IMR-90 (cell line): ENCODE measurements around the gene LIPI. TPM values are rescaled to one million over a fixed set of nuclear protein-coding genes. Genes with fewer than 3 reads are reported as not detected.

Experiments used
- ATAC-seq: fragments of 200-7000 bp; cut with Tn5 transposase; 2 replicates; pipeline ENCODE4 v1.9.1; 2020; ENCODE audit warnings: low read depth, mild to moderate bottlenecking, moderate library complexity
- BruUV-seq: library from RNA; stranded (reverse); fragments of 400-500 nt; replicated peaks from 2 replicates; lab custom pipeline; 2021; lab: Mats Ljungman, UMichigan
- CTCF ChIA-PET: fragments of 300-600 bp; formaldehyde crosslinking; extraction: SDS; loops from one replicate; lab custom pipeline; 2021; ENCODE audit warnings: antibody characterized with exemption; lab: Yijun Ruan, JAX
- POLR2A ChIA-PET: fragments of 300-600 bp; sonication (Branson Sonifier 250); formaldehyde crosslinking; loops from one replicate; lab custom pipeline; 2022; ENCODE audit warnings: antibody characterized with exemption; ENCODE audit not compliant: unreplicated experiment; lab: Charles Lee
- DNase-seq: peaks from one replicate; pipeline ENCODE4 v3.0.0; 2013
- H2AFZ ChIP-seq: replicated peaks from 2 replicates; pipeline ENCODE3; 2013; ENCODE audit warnings: low read length, mild to moderate bottlenecking; ENCODE audit not compliant: poor library complexity
- H2AK5ac ChIP-seq: 2 replicates; pipeline ENCODE4 v1.6.1; 2013; ENCODE audit warnings: low read depth, low read length, inconsistent platforms
- H2AK9ac ChIP-seq: replicated peaks from 2 replicates; pipeline ENCODE3; 2013; ENCODE audit warnings: mild to moderate bottlenecking, low read depth, low read length, moderate library complexity; ENCODE audit not compliant: poor library complexity
- H2BK120ac ChIP-seq: 2 replicates; pipeline ENCODE4 v1.6.1; 2013; ENCODE audit warnings: low read depth, low read length, inconsistent platforms
- H2BK15ac ChIP-seq: 3 replicates; pipeline ENCODE4 v1.6.1; 2013; ENCODE audit warnings: low read depth, low read length, inconsistent platforms
- H2BK20ac ChIP-seq: 2 replicates; pipeline ENCODE4 v1.6.1; 2013; ENCODE audit warnings: low read depth, mild to moderate bottlenecking, inconsistent platforms, low read length, moderate library complexity
- H2BK5ac ChIP-seq: 2 replicates; pipeline ENCODE4 v1.6.1; 2013; ENCODE audit warnings: mild to moderate bottlenecking, low read depth, low read length, inconsistent platforms; ENCODE audit not compliant: poor library complexity, severe bottlenecking
- H3K14ac ChIP-seq: replicated peaks from 2 replicates; pipeline ENCODE4 v1.6.1; 2013; ENCODE audit warnings: low read depth, low read length, inconsistent platforms
- H3K18ac ChIP-seq: 2 replicates; pipeline ENCODE4 v1.6.1; 2013; ENCODE audit warnings: low read depth, low read length, control low read depth
- H3K23ac ChIP-seq: 2 replicates; pipeline ENCODE4 v1.6.1; 2013; ENCODE audit warnings: low read depth, low read length, inconsistent platforms
- H3K27ac ChIP-seq: 2 replicates; pipeline ENCODE4 v1.5.1; 2013; ENCODE audit warnings: mild to moderate bottlenecking, control low read depth, low read length; ENCODE audit not compliant: insufficient read depth
- H3K27me3 ChIP-seq: 2 replicates; pipeline ENCODE4 v1.6.1; 2013; ENCODE audit warnings: low read length; ENCODE audit not compliant: control insufficient read depth, insufficient read depth
- H3K36me3 ChIP-seq: 2 replicates; pipeline ENCODE4 v1.6.1; 2013; ENCODE audit warnings: low read length, mixed read lengths; ENCODE audit not compliant: control insufficient read depth, insufficient read depth
- H3K4ac ChIP-seq: 2 replicates; pipeline ENCODE4 v1.6.1; 2013; ENCODE audit warnings: low read depth, low read length, inconsistent platforms
- H3K4me1 ChIP-seq: 2 replicates; pipeline ENCODE4 v1.6.1; 2013; ENCODE audit warnings: low read length, mixed read lengths; ENCODE audit not compliant: control insufficient read depth, insufficient read depth
- H3K4me2 ChIP-seq: 2 replicates; pipeline ENCODE4 v1.6.1; 2013; ENCODE audit warnings: low read depth, mild to moderate bottlenecking, control low read depth, low read length, moderate library complexity
- H3K4me3 ChIP-seq: 2 replicates; pipeline ENCODE4 v1.5.1; 2013; ENCODE audit warnings: low read depth, mild to moderate bottlenecking, control low read depth, low read length, moderate library complexity; ENCODE audit not compliant: insufficient read depth
- H3K56ac ChIP-seq: 2 replicates; pipeline ENCODE4 v1.6.1; 2013; ENCODE audit warnings: low read length, inconsistent platforms; ENCODE audit not compliant: insufficient read depth; ENCODE audit errors: extremely low read depth
- H3K79me1 ChIP-seq, 2 experiments: 2 replicates each; pipeline ENCODE4 v1.6.1; 2013; ENCODE audit warnings: low read length in 2 of 2, inconsistent platforms in 1 of 2, low read depth in 1 of 2
- H3K9ac ChIP-seq: 2 replicates; pipeline ENCODE4 v1.6.1; 2013; ENCODE audit warnings: low read depth, low read length, control low read depth
- H3K9me1 ChIP-seq: 2 replicates; pipeline ENCODE4 v1.6.1; 2013; ENCODE audit warnings: low read length, inconsistent platforms; ENCODE audit not compliant: insufficient read depth
- H3K9me3 ChIP-seq: 2 replicates; pipeline ENCODE4 v1.6.1; 2013; ENCODE audit warnings: low read length; ENCODE audit not compliant: control insufficient read depth, insufficient read depth
- H4K20me1 ChIP-seq: 2 replicates; pipeline ENCODE4 v1.6.1; 2013; ENCODE audit warnings: low read length, inconsistent platforms; ENCODE audit not compliant: insufficient read depth
- H4K5ac ChIP-seq: 2 replicates; pipeline ENCODE4 v1.6.1; 2013; ENCODE audit warnings: mild to moderate bottlenecking, low read depth, low read length, control low read depth
- H4K8ac ChIP-seq, 2 experiments: 2 replicates each; pipeline ENCODE4 v1.6.1; 2013; ENCODE audit warnings: low read depth in 2 of 2, low read length in 2 of 2, control low read depth in 1 of 2, inconsistent platforms in 1 of 2
- H4K91ac ChIP-seq: 2 replicates; pipeline ENCODE4 v1.6.1; 2013; ENCODE audit warnings: low read depth, low read length, inconsistent platforms; ENCODE audit not compliant: insufficient read depth
- CEBPB ChIP-seq: IDR thresholded peaks from 2 replicates; pipeline ENCODE4 v1.6.1; 2012; ENCODE audit warnings: low read depth, low read length, improper control_type of control experiment
- CHD1 ChIP-seq: IDR thresholded peaks from 2 replicates; pipeline ENCODE4 v1.6.1; 2012; ENCODE audit warnings: low read depth, low read length, improper control_type of control experiment
- NFE2L2 ChIP-seq: fragments of 150-350 bp; IDR thresholded peaks from 2 replicates; pipeline ENCODE4 v1.6.1; 2016; ENCODE audit warnings: low read depth, mild to moderate bottlenecking, low read length
- POLR2A ChIP-seq: IDR thresholded peaks from 2 replicates; pipeline ENCODE4 v1.6.1; 2012; ENCODE audit warnings: mild to moderate bottlenecking, low read depth, low read length
- RCOR1 ChIP-seq: IDR thresholded peaks from 2 replicates; pipeline ENCODE4 v1.6.1; 2012; ENCODE audit warnings: mild to moderate bottlenecking, low read length, improper control_type of control experiment; ENCODE audit not compliant: insufficient replicate concordance
- WGBS, 2 experiments: methylation state at CpG; one replicate each; pipeline versions ENCODE4 v1.1.5 to v1.1.7; 2013; ENCODE audit warnings: missing lambda C conversion rate in 2 of 2; ENCODE audit not compliant: insufficient read length in 1 of 2; ENCODE audit errors: extremely low coverage in 2 of 2; 5-methylcytosine and 5-hydroxymethylcytosine counted together
- dilution Hi-C: fragments of 300-500 bp; cut with HindIII; formaldehyde crosslinking; loops from one replicate; pipeline ENCODE4 v1.14.3; 2018; ENCODE audit warnings: low sequenced_read_pairs; ENCODE audit not compliant: unreplicated experiment
- in situ Hi-C: fragments of 300-500 bp; cut with MboI; formaldehyde crosslinking; loops from 3 replicates; pipeline ENCODE4 v1.14.3; 2019; ENCODE audit warnings: low sequenced_read_pairs, inconsistent platforms, mixed read lengths
- intact Hi-C: fragments of 100-400 bp; cut with micrococcal nuclease; formaldehyde crosslinking; loops from 2 replicates; pipeline ENCODE4 v1.10.0; 2022
- polyA plus RNA-seq, 3 experiments: library from polyadenylated mRNA; depleted of rRNA; stranded (reverse); fragments of >200 nt; gene quantifications; 2 replicates each; pipeline ENCODE4 v1.2.3, GENCODE V29; 2012; ENCODE audit warnings: low replicate concordance in 1 of 3
- total RNA-seq: library from RNA; depleted of rRNA; stranded (reverse); fragments of >200 nt; gene quantifications from 2 replicates; pipeline ENCODE4 v1.2.3, GENCODE V29; 2012
- TF ChIP-seq, protein P1 (sequence below): fragments of 150-350 bp; IDR thresholded peaks from 2 replicates; pipeline ENCODE4 v1.6.1; 2016; ENCODE audit warnings: low read depth, mild to moderate bottlenecking, low read length, moderate library complexity, borderline replicate concordance

LIPI gene
- total and polyA plus RNA-seq, 2 of the 4 experiments (the other 2 are of a cell fraction) = not detected

- intact Hi-C loops = no loop called here
- Histone ChIP-seq H2BK20ac (no peak overlapping the region), H3K4me2 (no peak overlapping the region), H3K79me1 (no peaks in the 10 kb centered on the region), H2BK15ac (no peak overlapping the region), H2AK5ac (no peak overlapping the region), H3K27me3 (no peaks in the 10 kb centered on the region), H3K14ac (no peak overlapping the region), H3K36me3 (no peaks in the 10 kb centered on the region), H3K4me3 (no peak overlapping the region), H4K20me1 (no peaks in the 10 kb centered on the region), H2BK5ac (no peak overlapping the region), H3K4me1 (no peaks in the 10 kb centered on the region), H4K5ac (no peak overlapping the region), H4K91ac (no peak overlapping the region), H3K4ac (no peak overlapping the region), H2BK120ac (no peak overlapping the region), H4K8ac (no peak overlapping the region), H2AFZ (no peak overlapping the region), H3K27ac (no peak overlapping the region), H3K9ac (no peak overlapping the region), H3K56ac (no peak overlapping the region), H3K18ac (no peak overlapping the region), H3K9me3 (peaks cover 14% of the 10 kb centered on the region; the same call in 1 of the 2 replicates), H3K9me1 (no peaks in the 10 kb centered on the region), H2AK9ac (no peak overlapping the region), H3K23ac (no peak overlapping the region)
- ATAC-seq (no peak), DNase-seq (no peak)
- CTCF ChIA-PET = no interaction called here
- POLR2A ChIA-PET = no interaction called here
- dilution Hi-C loops = no loop called here
- no TSS peak for BruUV-seq
- TF ChIP-seq, protein P1, sequence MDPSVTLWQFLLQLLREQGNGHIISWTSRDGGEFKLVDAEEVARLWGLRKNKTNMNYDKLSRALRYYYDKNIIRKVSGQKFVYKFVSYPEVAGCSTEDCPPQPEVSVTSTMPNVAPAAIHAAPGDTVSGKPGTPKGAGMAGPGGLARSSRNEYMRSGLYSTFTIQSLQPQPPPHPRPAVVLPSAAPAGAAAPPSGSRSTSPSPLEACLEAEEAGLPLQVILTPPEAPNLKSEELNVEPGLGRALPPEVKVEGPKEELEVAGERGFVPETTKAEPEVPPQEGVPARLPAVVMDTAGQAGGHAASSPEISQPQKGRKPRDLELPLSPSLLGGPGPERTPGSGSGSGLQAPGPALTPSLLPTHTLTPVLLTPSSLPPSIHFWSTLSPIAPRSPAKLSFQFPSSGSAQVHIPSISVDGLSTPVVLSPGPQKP = no peak
- no peak for TF ChIP-seq RCOR1
- no peak for TF ChIP-seq CEBPB
- TF ChIP-seq POLR2A = no peak
- no peak for TF ChIP-seq NFE2L2
- no peak for TF ChIP-seq CHD1
- in situ Hi-C loops = no loop called here
- WGBS, 2 experiments = 97% methylated on average over 27 of the region's 40 CpGs; no CpG with 5 or more reads in 1 of the 2 experiments
Measured at GRCh38 chr21:14078746-14079375, 131.9 kb downstream of the LIPI start.
